ENCODE measurements around the gene CACNA1B. TPM values are rescaled to one million over a fixed set of nuclear protein-coding genes. Genes with fewer than 3 reads are reported as not detected.

Gene CACNA1B
- total RNA-seq, 1 experiment from 2014 or later = 7.8 TPM

DNA sequence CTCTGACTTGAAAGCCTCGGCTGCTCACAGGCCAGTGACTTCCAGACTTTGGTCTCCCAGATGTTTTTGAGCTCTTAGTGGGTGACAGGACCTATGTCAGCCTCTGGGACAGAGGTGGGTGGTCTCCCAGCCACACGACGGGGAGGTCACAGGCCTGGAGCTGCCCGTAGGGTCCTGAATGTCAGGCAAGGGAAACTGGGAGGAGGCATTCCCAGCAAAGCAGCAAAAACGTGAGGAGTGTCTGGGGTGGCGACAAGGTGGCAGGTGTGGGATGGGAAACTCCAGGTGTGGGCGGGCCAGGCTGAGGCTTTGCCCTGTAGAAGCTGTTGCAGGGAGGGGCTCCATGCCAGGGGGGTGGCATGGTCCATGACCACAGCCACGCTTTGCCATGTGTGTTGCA is 110.5 kb downstream of the CACNA1B start:
- H3K36me3 Mint-ChIP-seq (ENCODE audit: insufficient read depth in 1 of 3, low read depth in 3 of 3) = peaks cover 66 to 91% (median 89%) of the 10 kb centered on the region in 3 experiments
- H3K27me3 Mint-ChIP-seq (ENCODE audit: low read depth) = peaks cover 6% of the 10 kb centered on the region
- H2BK15ac ChIP-seq (ENCODE audit: low read depth, low read length) = no peak overlapping the region
- WGBS (ENCODE audit: extremely low coverage, insufficient read length, low lambda C conversion rate) = no CpG with 5 or more reads among the region's 8 CpGs
- H3K9me3 Mint-ChIP-seq = peaks cover 56 to 66% of the 10 kb centered on the region in 2 experiments
- H4K5ac ChIP-seq (ENCODE audit: insufficient read length, low read depth, low read length) = no peak overlapping the region
- H2BK20ac ChIP-seq (ENCODE audit: low read depth, low read length, poor library complexity, severe bottlenecking) = no peak overlapping the region
- H2AK5ac ChIP-seq (ENCODE audit: insufficient read length, low read length) = no peak overlapping the region
- H2BK12ac ChIP-seq (ENCODE audit: insufficient read length, low read depth, low read length) = no peak overlapping the region
- no peaks in the 10 kb centered on the region for H3K79me2 ChIP-seq (ENCODE audit: insufficient read depth, low read length)
- H3K27me3 ChIP-seq (ENCODE audit: insufficient read depth, low read length) = no peaks in the 10 kb centered on the region
- no peak overlapping the region for H3K4ac ChIP-seq (ENCODE audit: low read depth, low read length)
- no peak overlapping the region for H3K4me2 ChIP-seq (ENCODE audit: insufficient read depth, insufficient read length, low read length)
- no peak overlapping the region for H3K18ac ChIP-seq (ENCODE audit: insufficient read length, low read depth, low read length)
- no peak overlapping the region; a peak in 1 of 5 replicates for H3K4me3 Mint-ChIP-seq
- no peak overlapping the region for H3K27ac ChIP-seq (ENCODE audit: insufficient read length, low read depth, low read length)
- H2AFZ ChIP-seq (ENCODE audit: low read length) = no peak overlapping the region
- no peak overlapping the region for H2BK120ac ChIP-seq (ENCODE audit: low read depth, low read length, poor library complexity, severe bottlenecking)
- H4K20me1 ChIP-seq (ENCODE audit: control insufficient read depth, insufficient read depth, insufficient read length) = no peaks in the 10 kb centered on the region
- no peak overlapping the region for H3K14ac ChIP-seq (ENCODE audit: insufficient read depth, low read length)
- H3K27ac Mint-ChIP-seq = no peak overlapping the region
- TF ChIP-seq, protein P1, sequence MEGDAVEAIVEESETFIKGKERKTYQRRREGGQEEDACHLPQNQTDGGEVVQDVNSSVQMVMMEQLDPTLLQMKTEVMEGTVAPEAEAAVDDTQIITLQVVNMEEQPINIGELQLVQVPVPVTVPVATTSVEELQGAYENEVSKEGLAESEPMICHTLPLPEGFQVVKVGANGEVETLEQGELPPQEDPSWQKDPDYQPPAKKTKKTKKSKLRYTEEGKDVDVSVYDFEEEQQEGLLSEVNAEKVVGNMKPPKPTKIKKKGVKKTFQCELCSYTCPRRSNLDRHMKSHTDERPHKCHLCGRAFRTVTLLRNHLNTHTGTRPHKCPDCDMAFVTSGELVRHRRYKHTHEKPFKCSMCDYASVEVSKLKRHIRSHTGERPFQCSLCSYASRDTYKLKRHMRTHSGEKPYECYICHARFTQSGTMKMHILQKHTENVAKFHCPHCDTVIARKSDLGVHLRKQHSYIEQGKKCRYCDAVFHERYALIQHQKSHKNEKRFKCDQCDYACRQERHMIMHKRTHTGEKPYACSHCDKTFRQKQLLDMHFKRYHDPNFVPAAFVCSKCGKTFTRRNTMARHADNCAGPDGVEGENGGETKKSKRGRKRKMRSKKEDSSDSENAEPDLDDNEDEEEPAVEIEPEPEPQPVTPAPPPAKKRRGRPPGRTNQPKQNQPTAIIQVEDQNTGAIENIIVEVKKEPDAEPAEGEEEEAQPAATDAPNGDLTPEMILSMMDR (conservative IDR thresholded peaks at IDR 0.05) = no peak
- H3K9ac ChIP-seq (ENCODE audit: extremely low read depth, insufficient read length, low read length) = no peak overlapping the region
- peaks cover 20% of the 10 kb centered on the region for H3K9me3 ChIP-seq (ENCODE audit: control insufficient read depth, low read depth, low read length)
- no peak for DNase-seq
- H4K91ac ChIP-seq (ENCODE audit: insufficient read length, low read depth, low read length) = no peak overlapping the region
- no peaks in the 10 kb centered on the region for H3K4me1 ChIP-seq (ENCODE audit: insufficient read depth, low read length)
- no peaks in the 10 kb centered on the region for H3K4me1 Mint-ChIP-seq
- no peak overlapping the region for H4K8ac ChIP-seq (replicated peaks; ENCODE audit: insufficient read length, low read depth, low read length)
- H2BK5ac ChIP-seq (ENCODE audit: insufficient read length, low read length) = no peak overlapping the region
- no peaks in the 10 kb centered on the region for H3K23me2 ChIP-seq (ENCODE audit: insufficient read length, low read depth, low read length, poor library complexity, severe bottlenecking)
- H3K79me1 ChIP-seq (ENCODE audit: insufficient read depth, low read depth, low read length, poor library complexity, severe bottlenecking) = no peaks in the 10 kb centered on the region
- H3T11ph ChIP-seq (ENCODE audit: low read length) = no peak overlapping the region
- H3K56ac ChIP-seq (ENCODE audit: insufficient read length, low read depth, low read length) = no peak overlapping the region
- no peak overlapping the region for H3K23ac ChIP-seq (ENCODE audit: insufficient read length, low read depth, low read length)
